CD4-positive, alpha-beta T cell (primary cell): ENCODE measurements around the gene SATB2. TPM values are rescaled to one million over a fixed set of nuclear protein-coding genes. Genes with fewer than 3 reads are reported as not detected.

ENCODE experiments used
- ATAC-seq: fragments of 200-7000 bp; cut with Tn5 transposase; one replicate; pipeline ENCODE4 v1.10.0; 2022; ENCODE audit warnings: mild to moderate bottlenecking; ENCODE audit not compliant: poor library complexity
- CTCF ChIA-PET: fragments of 350-600 bp; sonication (Branson Sonifier 250); formaldehyde crosslinking; loops from one replicate; lab custom pipeline; 2021; ENCODE audit warnings: antibody characterized with exemption, inconsistent platforms; lab: Charles Lee
- POLR2A ChIA-PET: fragments of 350-600 bp; sonication (Branson Sonifier 250); formaldehyde crosslinking; loops from one replicate; lab custom pipeline; 2021; ENCODE audit warnings: antibody characterized with exemption, inconsistent platforms; lab: Charles Lee
- DNase-seq, 14 experiments: peaks; one replicate each; pipeline ENCODE4 v3.0.0-alpha.2; 2013 to 2020; ENCODE audit warnings: mixed read lengths in 2 of 14
- H3K27ac ChIP-seq, 2 donors: one replicate each; pipeline versions ENCODE4 v1.5.1 to v1.7.0; 2013; ENCODE audit warnings: low read length in 2 of 2, low read depth in 1 of 2, mild to moderate bottlenecking in 1 of 2
- H3K27me3 ChIP-seq, 2 experiments: 1 replicate in 1 of 2; 2 replicates in 1 of 2; pipeline versions ENCODE4 v1.6.1 to v1.7.0; 2013; ENCODE audit warnings: low read length in 2 of 2, control low read depth in 1 of 2, mild to moderate bottlenecking in 1 of 2, moderate library complexity in 1 of 2; ENCODE audit not compliant: insufficient read depth in 2 of 2, control insufficient read depth in 1 of 2
- H3K36me3 ChIP-seq: one replicate; pipeline ENCODE4 v1.6.1; 2013; ENCODE audit warnings: low read length, control low read depth; ENCODE audit not compliant: insufficient read depth
- H3K4me1 ChIP-seq: one replicate; pipeline ENCODE4 v1.6.1; 2013; ENCODE audit warnings: low read length, control low read depth; ENCODE audit not compliant: insufficient read depth
- H3K4me3 ChIP-seq: one replicate; pipeline ENCODE4 v1.5.1; 2013; ENCODE audit warnings: mild to moderate bottlenecking, low read length, moderate library complexity
- H3K9me3 ChIP-seq, 2 experiments: 1 replicate in 1 of 2; 2 replicates in 1 of 2; pipeline versions ENCODE4 v1.6.1 to v1.7.0; 2013; ENCODE audit warnings: low read length in 2 of 2, mild to moderate bottlenecking in 2 of 2, control low read depth in 1 of 2, moderate library complexity in 1 of 2; ENCODE audit not compliant: control insufficient read depth in 1 of 2, insufficient read depth in 1 of 2
- H3K27ac Mint-ChIP-seq: one replicate; pipeline ENCODE4 v1.8.0; 2020; ENCODE audit warnings: mixed read lengths
- H3K27me3 Mint-ChIP-seq: one replicate; pipeline ENCODE4 v1.8.0; 2021; ENCODE audit warnings: mixed read lengths
- H3K36me3 Mint-ChIP-seq: one replicate; pipeline ENCODE4 v1.8.0; 2021; ENCODE audit warnings: low read depth, mixed read lengths
- H3K4me1 Mint-ChIP-seq: one replicate; pipeline ENCODE4 v1.8.0; 2021; ENCODE audit warnings: low read depth, mixed read lengths
- H3K4me3 Mint-ChIP-seq: one replicate; pipeline ENCODE4 v1.8.0; 2020; ENCODE audit warnings: mild to moderate bottlenecking, mixed read lengths
- H3K9me3 Mint-ChIP-seq: one replicate; pipeline ENCODE4 v1.8.0; 2020; ENCODE audit warnings: mixed read lengths
- CTCF ChIP-seq: fragments of 200-600 bp; IDR thresholded peaks from one replicate; pipeline ENCODE4 v1.8.0; 2022; ENCODE audit warnings: antibody characterized with exemption, mild to moderate bottlenecking
- intact Hi-C, 2 experiments: fragments of 100-400 bp; cut with DNase I in 1 of 2; cut with micrococcal nuclease in 1 of 2; formaldehyde crosslinking; loops; one replicate each; pipeline versions ENCODE4 v1.15.1 to v1.9.0; 2023 to 2025; cut with DNase I, micrococcal nuclease
- total RNA-seq, 174 experiments: library from RNA in 2 of 174; stranded (reverse) in 2 of 174; gene quantifications; one replicate each; pipeline ENCODE4 v1.2.3 and lab custom pipeline; 2021 to 2026

SATB2 gene
- total RNA-seq, 2 experiments from 2014 or later: not detected

DNA sequence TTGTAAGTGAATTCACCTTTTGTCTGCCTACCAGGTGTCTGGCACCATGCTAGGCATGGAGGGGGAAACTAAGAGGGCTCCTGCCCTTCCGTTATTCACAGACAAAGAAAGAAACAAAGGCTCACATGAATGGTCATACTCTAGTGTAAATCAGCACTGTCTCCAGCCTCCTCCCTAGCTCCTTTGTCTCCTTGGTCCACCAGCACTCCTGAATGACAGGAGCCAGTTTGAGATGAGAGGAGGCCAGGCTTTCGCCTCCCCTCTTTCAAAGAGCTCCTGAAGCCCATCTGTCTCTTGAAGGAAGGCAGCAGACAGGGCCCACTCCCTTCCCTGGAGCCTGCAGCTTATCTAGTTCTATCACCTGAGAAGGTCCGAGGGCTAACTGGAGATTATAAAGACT is 18.7 kb downstream of the SATB2 start:
- Mint-ChIP-seq H3K4me1 (no peaks in the 10 kb centered on the region), H3K27me3 (peaks cover 44% of the 10 kb centered on the region), H3K4me3 (no peak overlapping the region), H3K27ac (no peak overlapping the region), H3K36me3 (no peaks in the 10 kb centered on the region), H3K9me3 (no peaks in the 10 kb centered on the region)
- CTCF ChIA-PET: no interaction called here
- Histone ChIP-seq H3K4me3 (no peak overlapping the region), H3K36me3 (no peaks in the 10 kb centered on the region), H3K27ac (no peak overlapping the region), H3K27me3 (peaks cover 3 to 21% of the 10 kb centered on the region in 2 experiments), H3K9me3 (no peaks in the 10 kb centered on the region), H3K4me1 (no peaks in the 10 kb centered on the region)
- intact Hi-C loops: no loop called here
- ATAC-seq: no peak
- no peak for TF ChIP-seq CTCF
- DNase-seq: no peak
- POLR2A ChIA-PET: no interaction called here

- no peaks in the 10 kb centered on the region for H3K4me1 ChIP-seq
- H3K27me3 Mint-ChIP-seq: peaks cover 38% of the 10 kb centered on the region
- CTCF ChIA-PET: no interaction called here
- ATAC-seq: no peak
- no peak overlapping the region for H3K4me3 ChIP-seq
- POLR2A ChIA-PET: no interaction called here
- H3K27me3 ChIP-seq: peaks cover 0 to 11% of the 10 kb centered on the region in 2 experiments
- H3K27ac ChIP-seq: no peak overlapping the region
- no peaks in the 10 kb centered on the region for H3K36me3 ChIP-seq
- DNase-seq: no peak
- no peak overlapping the region for H3K4me3 Mint-ChIP-seq
- intact Hi-C loops: no loop called here
- H3K4me1 Mint-ChIP-seq: no peaks in the 10 kb centered on the region
- H3K27ac Mint-ChIP-seq: no peak overlapping the region
- no peaks in the 10 kb centered on the region for H3K9me3 Mint-ChIP-seq
- H3K36me3 Mint-ChIP-seq: no peaks in the 10 kb centered on the region
- no peak for TF ChIP-seq CTCF
- no peaks in the 10 kb centered on the region for H3K9me3 ChIP-seq
Observed at GRCh38 chr2:199434555-199434954, 23.2 kb downstream of the SATB2 start.

GRCh38 chr2:199433204-199433832 is 24.4 kb downstream of the SATB2 start:
- Mint-ChIP-seq H3K36me3 (no peaks in the 10 kb centered on the region), H3K27me3 (peaks cover 41% of the 10 kb centered on the region), H3K9me3 (no peaks in the 10 kb centered on the region), H3K4me1 (no peaks in the 10 kb centered on the region), H3K27ac (no peak overlapping the region), H3K4me3 (no peak overlapping the region)
- Histone ChIP-seq H3K9me3 (no peaks in the 10 kb centered on the region), H3K4me1 (no peaks in the 10 kb centered on the region), H3K36me3 (no peaks in the 10 kb centered on the region), H3K27ac (no peak overlapping the region), H3K4me3 (no peak overlapping the region), H3K27me3 (peaks cover 2 to 6% of the 10 kb centered on the region in 2 experiments)
- no peak for ATAC-seq
- CTCF ChIA-PET: no interaction called here
- POLR2A ChIA-PET: no interaction called here
- intact Hi-C loops: no loop called here
- no peak for DNase-seq
- TF ChIP-seq CTCF: no peak
